Panc1 (cell line): ENCODE measurements around the gene ZMYND15.

ENCODE experiments used
- POLR2AphosphoS5 ChIP-seq: IDR thresholded peaks from 2 replicates; pipeline ENCODE4 v1.6.1; 2012; ENCODE audit warnings: mild to moderate bottlenecking, low read depth, low read length, moderate library complexity
- SIN3A ChIP-seq: IDR thresholded peaks from 2 replicates; pipeline ENCODE4 v1.6.1; 2012; ENCODE audit warnings: low read depth, mild to moderate bottlenecking, low read length, moderate library complexity, borderline replicate concordance; ENCODE audit not compliant: insufficient read depth
- TF ChIP-seq, protein P1 (sequence below), 2 experiments: IDR thresholded peaks; 2 replicates each; pipeline ENCODE4 v1.6.1; 2011 to 2012; ENCODE audit warnings: low read depth in 2 of 2, control low read depth in 1 of 2, low read length in 1 of 2, mild to moderate bottlenecking in 1 of 2, moderate library complexity in 1 of 2; ENCODE audit not compliant: insufficient read depth in 1 of 2

DNA sequence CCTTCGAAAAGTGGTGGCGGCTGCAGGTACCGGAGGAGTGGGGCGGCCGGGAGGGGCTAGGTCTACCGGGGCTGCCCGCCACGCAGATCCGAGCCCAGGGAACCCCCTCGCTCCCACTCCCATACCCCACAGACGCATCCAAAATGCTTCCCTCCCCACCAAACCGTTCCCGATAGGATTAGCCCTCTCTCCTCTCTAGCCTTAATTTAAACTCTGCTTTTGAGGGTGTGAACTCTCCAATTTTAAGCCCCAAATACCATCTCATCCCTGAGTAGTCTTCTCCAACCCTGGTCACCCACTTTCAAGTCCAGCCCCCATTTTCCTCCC is 355 bp downstream of the ZMYND15 start:
- TF ChIP-seq, protein P1, sequence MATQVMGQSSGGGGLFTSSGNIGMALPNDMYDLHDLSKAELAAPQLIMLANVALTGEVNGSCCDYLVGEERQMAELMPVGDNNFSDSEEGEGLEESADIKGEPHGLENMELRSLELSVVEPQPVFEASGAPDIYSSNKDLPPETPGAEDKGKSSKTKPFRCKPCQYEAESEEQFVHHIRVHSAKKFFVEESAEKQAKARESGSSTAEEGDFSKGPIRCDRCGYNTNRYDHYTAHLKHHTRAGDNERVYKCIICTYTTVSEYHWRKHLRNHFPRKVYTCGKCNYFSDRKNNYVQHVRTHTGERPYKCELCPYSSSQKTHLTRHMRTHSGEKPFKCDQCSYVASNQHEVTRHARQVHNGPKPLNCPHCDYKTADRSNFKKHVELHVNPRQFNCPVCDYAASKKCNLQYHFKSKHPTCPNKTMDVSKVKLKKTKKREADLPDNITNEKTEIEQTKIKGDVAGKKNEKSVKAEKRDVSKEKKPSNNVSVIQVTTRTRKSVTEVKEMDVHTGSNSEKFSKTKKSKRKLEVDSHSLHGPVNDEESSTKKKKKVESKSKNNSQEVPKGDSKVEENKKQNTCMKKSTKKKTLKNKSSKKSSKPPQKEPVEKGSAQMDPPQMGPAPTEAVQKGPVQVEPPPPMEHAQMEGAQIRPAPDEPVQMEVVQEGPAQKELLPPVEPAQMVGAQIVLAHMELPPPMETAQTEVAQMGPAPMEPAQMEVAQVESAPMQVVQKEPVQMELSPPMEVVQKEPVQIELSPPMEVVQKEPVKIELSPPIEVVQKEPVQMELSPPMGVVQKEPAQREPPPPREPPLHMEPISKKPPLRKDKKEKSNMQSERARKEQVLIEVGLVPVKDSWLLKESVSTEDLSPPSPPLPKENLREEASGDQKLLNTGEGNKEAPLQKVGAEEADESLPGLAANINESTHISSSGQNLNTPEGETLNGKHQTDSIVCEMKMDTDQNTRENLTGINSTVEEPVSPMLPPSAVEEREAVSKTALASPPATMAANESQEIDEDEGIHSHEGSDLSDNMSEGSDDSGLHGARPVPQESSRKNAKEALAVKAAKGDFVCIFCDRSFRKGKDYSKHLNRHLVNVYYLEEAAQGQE (IDR thresholded peaks at IDR 0.05; ENCODE audit: insufficient read depth in 1 of 2, low read depth in 2 of 2, low read length in 1 of 2), result no peak
- TF ChIP-seq SIN3A, result no peak
- no peak for TF ChIP-seq POLR2AphosphoS5
